ENCODE measurements around the gene NDST4.

The NDST4 gene

DNA sequence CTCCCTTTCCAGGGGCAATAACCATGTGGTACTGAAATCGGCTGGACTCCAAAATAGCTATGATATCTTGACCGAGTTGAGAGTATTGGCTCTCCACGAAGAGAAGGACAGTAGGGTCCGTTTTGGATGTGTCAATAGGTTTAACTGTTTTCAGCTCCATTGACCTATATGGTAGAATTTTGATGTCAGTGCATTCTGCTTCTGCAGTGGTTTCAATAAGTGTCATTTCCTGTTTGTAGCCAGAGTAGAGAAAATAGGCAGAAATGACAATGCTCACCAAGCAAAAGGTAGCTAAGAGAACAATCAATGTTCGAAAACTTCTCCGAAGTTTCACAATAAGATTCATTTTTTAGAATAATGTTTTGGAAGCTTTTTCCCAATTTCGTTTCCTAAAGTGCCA is 36.7 kb downstream of the NDST4 start:
- no peaks in the 10 kb centered on the region for H3K27me3 ChIP-seq (ENCODE audit: control insufficient read depth, insufficient read depth, low read length)
- no peaks in the 10 kb centered on the region for H3K9me3 ChIP-seq (ENCODE audit: control insufficient read depth, low read length)
- no peaks in the 10 kb centered on the region for H3K4me1 ChIP-seq
- no peaks in the 10 kb centered on the region for H3K36me3 ChIP-seq (ENCODE audit: control insufficient read depth, insufficient read depth, low read length)
- H3K27ac ChIP-seq, result no peak overlapping the region
- H3K79me2 ChIP-seq, result no peaks in the 10 kb centered on the region
- no peak overlapping the region for H3K9ac ChIP-seq
- H3K4me3 ChIP-seq (ENCODE audit: low read depth, low read length), result no peak overlapping the region
- H3K4me2 ChIP-seq (ENCODE audit: low read length), result no peak overlapping the region
- TF ChIP-seq, protein P1, sequence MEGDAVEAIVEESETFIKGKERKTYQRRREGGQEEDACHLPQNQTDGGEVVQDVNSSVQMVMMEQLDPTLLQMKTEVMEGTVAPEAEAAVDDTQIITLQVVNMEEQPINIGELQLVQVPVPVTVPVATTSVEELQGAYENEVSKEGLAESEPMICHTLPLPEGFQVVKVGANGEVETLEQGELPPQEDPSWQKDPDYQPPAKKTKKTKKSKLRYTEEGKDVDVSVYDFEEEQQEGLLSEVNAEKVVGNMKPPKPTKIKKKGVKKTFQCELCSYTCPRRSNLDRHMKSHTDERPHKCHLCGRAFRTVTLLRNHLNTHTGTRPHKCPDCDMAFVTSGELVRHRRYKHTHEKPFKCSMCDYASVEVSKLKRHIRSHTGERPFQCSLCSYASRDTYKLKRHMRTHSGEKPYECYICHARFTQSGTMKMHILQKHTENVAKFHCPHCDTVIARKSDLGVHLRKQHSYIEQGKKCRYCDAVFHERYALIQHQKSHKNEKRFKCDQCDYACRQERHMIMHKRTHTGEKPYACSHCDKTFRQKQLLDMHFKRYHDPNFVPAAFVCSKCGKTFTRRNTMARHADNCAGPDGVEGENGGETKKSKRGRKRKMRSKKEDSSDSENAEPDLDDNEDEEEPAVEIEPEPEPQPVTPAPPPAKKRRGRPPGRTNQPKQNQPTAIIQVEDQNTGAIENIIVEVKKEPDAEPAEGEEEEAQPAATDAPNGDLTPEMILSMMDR (IDR thresholded peaks at IDR 0.05), result no peak
- no peak overlapping the region for H2AFZ ChIP-seq

DNA sequence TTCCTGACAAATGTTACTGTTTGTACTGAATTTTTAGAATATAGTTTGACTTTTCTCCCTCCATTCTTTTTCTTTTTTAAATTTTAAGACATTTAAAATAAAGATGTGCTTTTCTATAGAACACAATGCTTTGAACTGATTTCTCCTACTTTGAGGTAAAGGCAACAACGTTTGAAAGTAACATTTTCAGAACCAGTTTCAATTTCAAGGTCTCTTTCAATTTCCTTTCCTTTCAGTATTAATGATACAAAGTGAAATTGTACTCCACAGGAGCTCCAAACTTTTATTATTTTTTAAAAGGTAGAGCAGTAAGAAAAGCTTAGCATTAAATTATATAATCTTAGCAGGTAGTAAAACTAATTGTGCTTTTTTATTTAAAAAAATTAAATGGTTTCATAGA is 54.9 kb downstream of the NDST4 start:
- Histone ChIP-seq H3K4me3 (ENCODE audit: low read depth, low read length) (no peak overlapping the region), H2AFZ (no peak overlapping the region), H3K4me2 (ENCODE audit: low read length) (no peak overlapping the region), H3K4me1 (no peaks in the 10 kb centered on the region), H3K9me3 (ENCODE audit: control insufficient read depth, low read length) (no peaks in the 10 kb centered on the region), H3K9ac (no peak overlapping the region), H3K36me3 (ENCODE audit: control insufficient read depth, insufficient read depth, low read length) (no peaks in the 10 kb centered on the region), H3K27me3 (ENCODE audit: control insufficient read depth, insufficient read depth, low read length) (no peaks in the 10 kb centered on the region), H3K27ac (no peak overlapping the region), H3K79me2 (no peaks in the 10 kb centered on the region)
- TF ChIP-seq, protein P1 (IDR thresholded peaks at IDR 0.05), result no peak

DNA sequence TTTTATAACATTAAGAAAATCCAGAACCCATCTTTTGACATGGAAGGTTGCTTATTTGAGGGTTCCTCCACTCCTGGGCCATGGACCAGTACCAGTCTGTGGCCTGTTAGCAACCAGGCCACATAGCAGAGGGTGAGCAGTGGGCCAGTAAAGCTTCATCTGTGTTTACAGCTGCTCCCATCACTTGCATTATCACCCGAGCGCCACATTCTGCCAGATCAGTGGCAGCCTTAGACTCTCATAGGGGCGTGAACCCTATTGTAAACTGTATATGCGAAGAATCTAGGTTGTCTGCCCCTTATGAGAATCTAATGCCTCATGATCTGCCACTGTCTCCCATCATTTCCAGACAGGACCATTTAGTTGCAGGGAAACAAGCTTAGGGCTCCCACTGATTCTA is 58.6 kb downstream of the NDST4 start:
- Histone ChIP-seq H3K9ac (no peak overlapping the region), H3K36me3 (ENCODE audit: control insufficient read depth, insufficient read depth, low read length) (no peaks in the 10 kb centered on the region), H3K4me3 (ENCODE audit: low read depth, low read length) (no peak overlapping the region), H3K4me1 (no peaks in the 10 kb centered on the region), H3K9me3 (ENCODE audit: control insufficient read depth, low read length) (no peaks in the 10 kb centered on the region), H3K27me3 (ENCODE audit: control insufficient read depth, insufficient read depth, low read length) (no peaks in the 10 kb centered on the region), H2AFZ (no peak overlapping the region), H3K4me2 (ENCODE audit: low read length) (no peak overlapping the region), H3K27ac (no peak overlapping the region), H3K79me2 (no peaks in the 10 kb centered on the region)
- TF ChIP-seq, protein P1 (IDR thresholded peaks at IDR 0.05), result no peak

DNA sequence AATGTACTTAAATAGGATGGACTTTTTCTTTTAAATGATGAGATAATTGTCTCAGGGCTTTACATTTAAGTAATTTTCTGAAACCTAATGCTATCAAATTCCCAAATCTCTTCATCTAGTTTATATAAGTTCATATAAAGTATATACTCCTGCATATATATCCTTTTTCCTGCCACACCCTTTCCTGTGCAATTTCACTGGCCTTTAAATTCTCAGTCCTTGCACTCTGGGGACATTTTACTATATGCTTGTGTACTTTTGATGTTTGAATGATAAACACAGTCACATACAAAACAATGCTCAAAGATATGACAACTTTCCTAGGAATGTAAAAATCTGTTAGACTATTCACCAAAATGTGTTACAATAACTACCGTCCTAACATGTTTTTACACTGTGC is 60.1 kb downstream of the NDST4 start:
- H2AFZ ChIP-seq, result no peak overlapping the region
- TF ChIP-seq, protein P1 (IDR thresholded peaks at IDR 0.05), result no peak
- H3K4me3 ChIP-seq (ENCODE audit: low read depth, low read length), result no peak overlapping the region

DNA sequence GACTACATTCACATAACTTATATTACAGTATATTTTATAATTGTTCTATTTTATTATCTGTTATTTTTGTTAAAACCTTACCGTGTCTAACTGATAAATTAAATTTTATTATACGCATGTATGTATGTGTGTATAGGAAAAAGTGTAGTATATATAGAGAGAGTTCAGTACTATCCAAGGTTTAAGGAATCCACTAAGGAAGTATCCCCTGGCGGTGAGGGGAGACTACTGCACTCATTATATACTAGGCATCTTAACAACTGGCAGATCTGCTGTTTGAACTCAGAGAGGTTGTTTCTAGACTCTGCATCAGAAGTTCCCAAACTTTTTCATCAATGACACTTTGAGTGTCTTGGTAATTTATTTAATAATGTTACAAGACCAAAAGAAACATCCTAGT is 70.9 kb downstream of the NDST4 start:
- TF ChIP-seq, protein P1 (IDR thresholded peaks at IDR 0.05), result no peak
- Histone ChIP-seq H3K36me3 (ENCODE audit: control insufficient read depth, insufficient read depth, low read length) (no peaks in the 10 kb centered on the region), H3K9me3 (ENCODE audit: control insufficient read depth, low read length) (no peaks in the 10 kb centered on the region), H3K27me3 (ENCODE audit: control insufficient read depth, insufficient read depth, low read length) (no peaks in the 10 kb centered on the region), H3K9ac (no peak overlapping the region), H3K27ac (no peak overlapping the region), H3K4me2 (ENCODE audit: low read length) (no peak overlapping the region), H2AFZ (no peak overlapping the region), H3K4me1 (no peaks in the 10 kb centered on the region), H3K79me2 (no peaks in the 10 kb centered on the region), H3K4me3 (ENCODE audit: low read depth, low read length) (no peak overlapping the region)

More for the DNA sequence above, 60.1 kb downstream of the NDST4 start:
- Histone ChIP-seq H3K27ac (no peak overlapping the region), H3K9me3 (ENCODE audit: control insufficient read depth, low read length) (no peaks in the 10 kb centered on the region), H3K4me2 (ENCODE audit: low read length) (no peak overlapping the region), H3K4me1 (no peaks in the 10 kb centered on the region), H3K79me2 (no peaks in the 10 kb centered on the region), H3K27me3 (ENCODE audit: control insufficient read depth, insufficient read depth, low read length) (no peaks in the 10 kb centered on the region), H3K36me3 (ENCODE audit: control insufficient read depth, insufficient read depth, low read length) (no peaks in the 10 kb centered on the region), H3K9ac (no peak overlapping the region)

Measured in parathyroid adenoma (tissue), 2 donors.